Activated CD8-positive, alpha-beta memory T cell treated with anti-CD3 and anti-CD28 coated beads for 1 hour (primary cell): ENCODE results near the gene WFIKKN1.

ENCODE experiments used
- DNase-seq, 2 donors: peaks; one replicate each; pipeline ENCODE4 v3.0.0-alpha.2; 2020; ENCODE audit warnings: low read depth in 1 of 2; ENCODE audit errors: extremely low read depth in 1 of 2

The WFIKKN1 gene, protein sequence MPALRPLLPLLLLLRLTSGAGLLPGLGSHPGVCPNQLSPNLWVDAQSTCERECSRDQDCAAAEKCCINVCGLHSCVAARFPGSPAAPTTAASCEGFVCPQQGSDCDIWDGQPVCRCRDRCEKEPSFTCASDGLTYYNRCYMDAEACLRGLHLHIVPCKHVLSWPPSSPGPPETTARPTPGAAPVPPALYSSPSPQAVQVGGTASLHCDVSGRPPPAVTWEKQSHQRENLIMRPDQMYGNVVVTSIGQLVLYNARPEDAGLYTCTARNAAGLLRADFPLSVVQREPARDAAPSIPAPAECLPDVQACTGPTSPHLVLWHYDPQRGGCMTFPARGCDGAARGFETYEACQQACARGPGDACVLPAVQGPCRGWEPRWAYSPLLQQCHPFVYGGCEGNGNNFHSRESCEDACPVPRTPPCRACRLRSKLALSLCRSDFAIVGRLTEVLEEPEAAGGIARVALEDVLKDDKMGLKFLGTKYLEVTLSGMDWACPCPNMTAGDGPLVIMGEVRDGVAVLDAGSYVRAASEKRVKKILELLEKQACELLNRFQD

DNA sequence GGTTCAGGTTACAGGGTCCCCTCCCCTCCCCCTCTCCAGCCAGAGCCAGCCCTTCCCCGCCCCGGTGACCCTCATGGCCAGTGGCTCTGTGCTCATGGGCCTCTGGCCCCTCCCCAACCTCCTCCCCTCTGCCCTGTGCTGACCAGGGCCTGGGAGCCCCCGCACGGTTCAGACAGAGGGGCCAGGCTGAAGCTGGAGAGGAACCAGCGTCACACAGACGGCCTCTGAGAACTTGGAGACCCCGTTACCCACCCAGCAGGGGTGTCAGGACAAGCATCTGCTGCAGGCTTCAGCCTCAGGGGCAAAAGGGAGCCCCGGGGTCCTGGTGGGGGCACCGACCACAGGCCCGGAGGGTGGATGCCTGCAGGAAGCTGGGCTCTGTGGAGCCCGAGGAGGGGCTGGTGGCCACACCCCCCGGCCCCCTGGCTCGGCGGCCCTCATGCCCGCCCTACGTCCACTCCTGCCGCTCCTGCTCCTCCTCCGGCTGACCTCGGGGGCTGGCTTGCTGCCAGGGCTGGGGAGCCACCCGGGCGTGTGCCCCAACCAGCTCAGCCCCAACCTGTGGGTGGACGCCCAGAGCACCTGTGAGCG is at the start of gene WFIKKN1:
TSS of gene WFIKKN1 (plus strand) at position 171 of the 591 bp plus-strand sequence. CDS start at position 440, 269 bp downstream.
- DNase-seq, result no peak

DNA sequence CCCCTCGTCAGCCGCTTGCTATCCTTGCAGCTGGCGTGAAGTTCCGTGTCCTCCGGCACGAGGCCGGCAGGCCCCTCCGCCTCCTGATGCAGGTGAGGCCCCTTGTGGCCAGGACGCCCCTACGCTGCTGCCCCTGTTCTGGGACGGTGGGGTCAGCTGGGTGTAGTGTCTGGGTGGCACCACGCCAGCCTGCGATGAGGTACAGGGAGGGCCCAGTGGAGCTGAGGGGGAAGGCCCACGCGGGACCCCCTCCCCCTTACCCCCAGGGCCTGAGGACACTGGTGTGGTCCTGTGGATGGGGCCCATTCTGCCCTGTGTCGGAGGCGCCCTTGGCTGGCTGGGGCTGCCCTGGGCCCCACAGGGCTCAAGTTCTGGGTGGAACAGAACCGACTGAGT is 48.6 kb upstream of the WFIKKN1 start:
- DNase-seq, result no peak

DNA sequence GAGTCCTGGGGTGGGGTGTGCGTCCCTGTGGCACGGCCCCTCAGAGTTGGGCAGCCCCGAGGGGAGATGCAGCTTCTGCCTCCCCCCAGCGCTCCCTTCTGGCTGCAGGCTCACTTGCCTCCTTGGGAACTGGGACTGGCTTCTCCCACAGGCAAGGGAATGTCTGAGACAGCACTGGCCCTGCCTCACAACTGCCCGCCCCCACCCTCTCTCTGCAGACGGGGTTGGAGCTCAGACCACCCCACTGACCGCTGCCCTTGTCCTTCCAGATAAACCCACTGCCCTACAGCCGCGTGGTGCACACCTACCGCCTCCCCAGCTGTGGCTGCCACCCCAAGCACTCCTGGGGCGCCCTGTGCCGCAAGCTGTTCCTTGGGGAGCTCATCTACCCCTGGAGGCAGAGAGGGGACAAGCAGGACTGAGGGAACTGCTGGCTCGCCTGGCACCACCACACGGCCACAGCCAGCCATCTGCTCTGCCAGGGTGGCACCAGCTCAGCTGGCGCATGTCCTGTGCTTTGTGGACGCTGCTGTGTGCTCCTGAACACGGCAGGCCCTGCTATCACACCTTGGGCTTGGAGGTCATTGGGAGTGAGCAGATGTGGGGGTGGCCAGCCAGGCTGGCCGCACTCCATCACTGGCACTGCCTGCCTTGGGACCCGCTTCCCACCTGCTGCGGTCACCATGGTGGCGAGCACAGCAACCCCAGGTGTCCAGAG is 48.0 kb upstream of the WFIKKN1 start:
- DNase-seq, result no peak

DNA sequence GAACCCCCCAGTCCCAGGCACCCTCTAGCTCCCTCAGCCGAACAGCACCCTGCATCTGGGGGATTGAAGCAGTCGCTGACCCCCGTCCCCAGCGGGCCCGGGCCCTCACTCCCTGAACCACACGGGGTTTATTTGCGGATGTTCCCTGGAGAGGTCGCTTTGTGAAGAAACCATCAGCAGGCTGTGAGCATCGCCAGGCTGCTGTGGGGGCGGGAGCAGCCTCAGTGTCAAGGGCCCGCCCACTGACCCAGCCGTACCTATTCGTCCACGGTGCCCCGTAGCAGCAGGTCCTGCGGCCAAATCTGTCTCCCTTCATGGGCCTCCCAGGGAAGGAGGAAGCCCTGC is 47.3 kb upstream of the WFIKKN1 start:
- DNase-seq, result no peak

DNA sequence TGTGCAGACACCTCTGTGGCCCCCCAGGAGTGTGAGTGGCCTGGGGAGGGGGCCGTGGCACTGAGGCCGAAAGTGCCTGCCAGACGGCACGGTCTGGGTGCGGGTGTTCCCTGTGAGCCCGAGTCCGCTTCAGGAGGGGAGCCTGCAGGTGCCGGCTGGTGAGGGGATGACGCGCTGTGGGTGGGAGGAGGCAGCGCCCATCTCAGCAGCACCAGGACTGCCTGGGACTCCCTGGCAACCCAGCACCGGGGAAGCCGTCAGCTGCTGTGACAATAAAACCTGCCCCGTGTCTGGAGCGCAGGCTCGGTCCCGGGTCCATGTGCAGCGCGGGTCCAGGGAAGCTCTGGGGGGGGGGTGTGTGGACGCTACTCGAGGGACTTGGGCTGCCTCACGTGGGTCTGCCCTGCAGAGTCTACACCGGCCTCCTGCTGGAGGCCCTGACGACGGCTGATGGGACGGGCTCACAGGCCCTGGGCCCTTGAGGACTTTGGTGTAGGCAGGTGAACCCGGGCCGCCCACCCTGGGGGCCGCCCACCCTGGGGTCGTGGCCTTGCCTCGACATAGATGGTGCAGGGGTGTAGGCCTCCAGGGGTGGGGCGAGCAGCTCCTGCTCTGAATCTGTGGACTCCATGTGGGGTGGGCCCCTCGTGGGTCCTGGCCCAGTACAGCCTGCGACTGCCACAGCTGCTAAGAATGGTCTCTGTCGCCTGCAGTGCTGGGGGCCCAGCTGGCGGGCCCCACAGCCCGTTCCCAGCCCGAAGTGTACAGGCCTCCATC is 46.8 kb upstream of the WFIKKN1 start:
- no peak for DNase-seq

DNA sequence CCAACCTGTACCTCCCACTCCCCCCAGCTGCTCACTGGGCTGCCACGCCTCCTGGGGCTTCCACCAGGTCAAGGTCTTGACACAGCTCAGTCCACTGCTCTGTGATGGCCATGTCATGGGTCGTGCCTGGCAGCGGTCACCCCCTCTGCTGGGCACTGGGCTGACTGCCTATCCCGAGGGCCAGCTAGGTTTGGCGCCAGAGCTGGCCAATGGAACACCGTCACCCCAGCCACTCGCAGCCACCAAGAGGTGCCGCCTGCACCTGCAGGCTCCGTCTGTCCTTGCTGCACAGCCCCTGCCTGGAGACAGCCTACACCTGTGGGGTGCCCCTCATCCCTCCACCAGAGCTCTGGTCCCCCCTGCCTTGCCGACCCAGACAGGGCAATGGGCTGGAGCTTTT is 45.4 kb upstream of the WFIKKN1 start:
- DNase-seq, result no peak

DNA sequence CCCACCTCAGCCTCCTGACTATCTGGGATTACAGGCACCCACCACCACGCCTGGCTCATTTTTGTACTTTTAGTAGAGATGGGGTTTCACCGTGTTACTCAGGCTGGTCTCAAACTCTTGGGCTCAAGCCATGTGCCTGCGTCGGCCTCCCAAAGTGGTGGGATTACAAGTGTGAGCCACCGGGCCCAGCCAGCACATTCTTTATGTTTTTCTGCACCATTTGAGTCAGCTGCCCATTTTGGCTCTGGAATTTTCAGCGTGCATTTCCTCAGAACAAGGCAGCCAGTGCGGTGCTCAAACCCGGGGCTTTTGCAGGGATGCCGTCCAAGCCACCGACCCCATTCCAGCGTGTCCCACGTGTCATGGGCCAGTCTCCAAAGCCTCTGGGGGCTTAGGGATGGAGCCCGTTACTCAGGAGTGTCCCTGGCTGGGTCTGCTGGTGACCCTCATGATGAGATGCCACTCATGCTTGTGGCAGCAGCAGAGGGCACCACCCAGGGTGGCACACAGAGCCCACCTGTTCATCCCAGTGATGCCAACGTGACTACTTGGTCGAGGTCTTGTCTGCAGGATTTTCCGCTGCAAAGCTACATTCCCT is 44.6 kb upstream of the WFIKKN1 start:
- no peak for DNase-seq

DNA sequence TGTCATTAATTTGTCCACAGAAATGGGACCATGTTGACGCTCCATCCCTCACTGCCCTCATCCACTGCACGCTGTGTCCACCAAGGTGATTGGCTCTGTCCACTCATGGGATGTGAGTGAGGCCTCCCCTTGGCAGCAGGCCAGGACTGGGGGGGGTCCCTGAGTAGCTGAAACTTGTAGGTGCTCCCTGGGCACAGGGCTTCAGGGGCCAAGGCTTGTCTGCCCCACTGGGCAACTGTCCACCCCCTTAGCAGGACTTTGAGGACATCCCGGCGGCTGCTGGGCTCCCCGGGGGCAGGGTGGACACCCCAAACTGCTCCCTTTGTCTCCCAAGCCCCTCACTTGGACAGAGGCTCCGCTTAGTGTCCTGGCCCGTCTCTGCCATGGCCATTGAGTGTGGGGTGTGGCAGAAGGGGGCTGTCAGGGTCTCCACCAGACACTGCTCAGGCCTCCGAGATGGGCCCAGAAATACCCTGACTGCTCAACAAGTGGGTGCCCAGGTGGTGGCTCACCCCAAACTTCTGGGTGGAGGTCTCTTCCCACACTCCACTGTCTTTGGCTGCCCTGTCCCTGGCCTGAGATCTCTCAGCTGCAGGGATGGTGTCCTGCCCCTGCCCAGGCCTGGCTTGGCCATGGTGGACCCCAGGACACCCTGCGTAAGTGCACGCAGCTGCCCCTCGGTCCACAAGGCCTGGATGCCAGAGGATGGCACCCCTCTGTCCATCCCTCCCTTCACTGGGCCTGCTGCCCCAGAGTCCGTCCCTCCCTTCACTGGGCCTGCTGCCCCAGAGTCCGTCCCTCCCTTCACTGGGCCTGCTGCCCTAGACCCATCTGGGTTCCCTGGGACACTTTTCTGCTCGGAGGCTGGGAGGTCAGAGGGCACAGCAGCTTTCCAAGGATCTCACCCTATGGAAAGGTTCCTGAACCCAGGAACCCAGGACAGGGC is 43.9 kb upstream of the WFIKKN1 start:
- no peak for DNase-seq

DNA sequence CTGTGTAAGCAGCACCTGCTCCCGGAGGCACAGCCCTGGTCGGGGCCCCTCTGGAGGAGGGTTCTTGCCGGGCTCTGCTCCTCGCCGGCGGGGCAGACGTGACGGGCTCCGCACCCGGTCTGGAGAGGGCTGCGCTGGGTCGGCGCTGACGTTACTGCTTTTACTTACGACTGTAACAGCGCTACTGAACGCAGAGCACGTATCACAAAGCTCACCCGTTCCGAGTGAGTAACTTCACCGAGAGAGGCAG is 42.2 kb upstream of the WFIKKN1 start:
- DNase-seq, result peak in 1 of 2 donors; percentile 41

DNA sequence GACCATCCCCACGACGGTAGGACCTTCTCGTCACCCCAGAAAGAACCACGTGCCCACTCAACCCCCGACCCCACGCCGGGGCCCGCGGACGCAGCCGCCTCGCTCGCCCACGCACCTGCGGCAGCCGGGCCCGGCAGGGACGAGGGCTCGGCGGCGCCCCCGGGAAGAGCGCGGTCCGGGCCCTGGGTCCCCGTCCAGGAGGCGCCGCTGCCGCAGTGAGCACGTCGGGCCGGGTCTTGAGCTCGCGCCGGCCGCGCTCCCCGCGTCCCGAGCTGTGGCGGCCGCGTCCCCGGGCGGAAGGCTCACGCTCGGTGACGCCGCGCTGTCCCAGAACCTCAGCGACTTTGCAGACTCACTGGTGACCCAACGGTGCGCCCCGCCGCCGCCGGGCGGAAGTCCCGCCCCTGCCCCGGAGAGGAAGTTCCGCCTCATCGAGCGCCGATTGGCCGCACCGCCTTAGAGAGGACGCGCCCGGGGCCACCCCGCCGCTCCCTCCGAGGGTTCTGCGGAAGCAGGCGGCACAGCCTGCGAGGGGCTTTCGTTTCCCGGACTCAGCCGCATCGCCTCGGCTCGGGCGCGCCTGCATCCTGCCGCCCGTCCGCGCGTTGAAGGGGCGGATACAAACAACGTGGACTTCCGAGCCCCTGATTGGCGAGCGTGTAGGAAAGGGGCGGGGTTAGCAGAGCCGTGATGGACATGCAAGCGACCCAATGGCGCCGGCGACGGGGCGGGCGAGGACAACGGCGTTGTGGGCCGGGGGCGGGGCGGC is 41.7 kb upstream of the WFIKKN1 start:
- DNase-seq, result peak; percentile 93 to 98

DNA sequence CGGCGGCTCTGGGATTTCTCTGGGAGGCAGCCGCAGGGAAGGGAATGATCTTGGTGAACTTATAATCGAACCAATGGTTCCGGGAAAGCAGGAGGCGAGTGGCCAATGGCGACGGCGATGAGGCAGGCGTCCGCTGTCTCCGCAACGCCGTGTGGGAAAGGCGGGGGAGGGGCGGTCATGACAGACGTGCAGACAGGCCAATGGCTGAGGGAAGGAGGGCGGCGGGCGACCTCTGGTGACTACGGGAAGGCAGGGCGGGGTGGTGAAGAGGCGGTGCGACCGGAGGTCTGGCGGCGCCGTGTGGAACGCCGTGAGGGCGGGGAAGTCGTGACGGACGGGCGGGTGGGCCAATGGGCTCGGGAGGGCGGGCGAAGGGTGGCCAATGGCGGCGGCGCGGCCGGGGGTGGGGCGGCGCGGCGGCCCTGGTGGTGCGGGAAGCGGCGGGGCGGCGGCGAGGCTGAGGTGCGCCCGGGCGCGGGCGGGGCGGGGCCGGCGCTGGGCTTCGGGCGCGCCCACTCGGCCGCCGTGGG is 41.1 kb upstream of the WFIKKN1 start, which contains the start of gene RAB40C:
TSS of gene RAB40C (plus strand) at position 409 of the 530 bp plus-strand sequence. CDS start 226 bp downstream, outside the sequence.
- peak; percentile 98 to 100 for DNase-seq

DNA sequence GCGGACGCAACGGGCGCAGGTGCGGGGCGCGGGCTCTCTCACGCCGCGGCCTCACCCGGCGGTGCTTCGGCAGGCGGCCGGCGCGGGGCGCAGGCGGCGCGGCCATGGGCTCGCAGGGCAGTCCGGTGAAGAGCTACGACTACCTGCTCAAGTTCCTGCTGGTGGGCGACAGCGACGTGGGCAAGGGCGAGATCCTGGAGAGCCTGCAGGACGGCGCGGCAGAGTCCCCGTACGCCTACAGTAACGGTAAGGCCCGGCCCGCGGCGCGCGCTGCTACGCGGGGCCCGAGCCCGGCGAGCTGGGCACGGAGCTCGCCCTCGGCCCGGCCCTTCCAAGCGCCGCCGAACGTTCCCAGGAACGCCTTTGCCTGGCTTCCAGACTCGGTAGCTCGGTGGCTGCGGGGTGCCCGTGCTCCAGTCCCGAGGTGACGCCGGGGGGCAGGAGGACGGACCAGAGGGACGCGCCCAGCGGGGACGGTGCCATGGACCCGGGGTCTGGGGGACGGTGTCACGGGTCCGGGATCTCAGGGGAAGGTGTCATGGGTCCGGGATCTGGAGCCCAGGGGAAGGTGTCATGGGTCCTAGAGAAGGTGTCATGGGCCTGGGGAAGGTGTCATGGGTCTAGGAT is 40.5 kb upstream of the WFIKKN1 start:
- DNase-seq, result no peak

DNA sequence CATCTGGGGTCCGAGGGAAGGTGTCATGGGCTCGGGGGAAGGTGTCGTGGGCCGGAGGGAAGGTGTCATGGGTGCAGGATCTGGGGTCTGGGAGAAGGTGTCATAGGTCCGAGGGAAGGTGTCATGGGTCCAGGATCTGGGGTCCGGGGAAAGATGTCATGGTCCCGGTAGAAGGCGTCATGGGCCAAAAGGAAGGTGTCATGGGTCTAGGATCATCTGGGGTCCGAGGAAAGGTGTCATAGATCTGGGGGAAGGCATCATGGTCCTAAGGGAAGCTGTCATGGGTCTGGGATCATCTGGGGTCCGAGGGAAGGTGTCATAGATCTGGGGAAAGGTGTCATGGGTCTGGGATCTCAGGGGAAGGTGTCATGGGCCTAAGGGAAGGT is 40.0 kb upstream of the WFIKKN1 start:
- no peak for DNase-seq

DNA sequence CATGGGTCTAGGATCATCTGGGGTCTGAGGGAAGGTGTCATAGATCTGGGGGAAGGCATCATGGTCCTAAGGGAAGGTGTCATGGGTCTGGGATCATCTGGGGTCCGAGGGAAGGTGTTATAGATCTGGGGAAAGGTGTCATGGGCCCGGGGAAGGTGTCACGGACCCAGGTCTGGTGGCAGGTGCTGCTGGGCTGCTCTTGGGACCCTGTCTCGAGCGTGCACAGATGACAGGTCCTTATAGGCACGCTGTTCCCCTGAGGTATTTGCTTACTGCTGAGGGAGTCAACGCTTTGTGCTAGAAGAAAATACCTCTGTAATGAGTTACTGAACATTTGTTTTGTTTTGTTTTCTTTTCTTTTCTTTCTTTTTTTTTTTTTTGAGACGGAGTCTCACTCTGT is 39.6 kb upstream of the WFIKKN1 start:
- DNase-seq, result no peak

DNA sequence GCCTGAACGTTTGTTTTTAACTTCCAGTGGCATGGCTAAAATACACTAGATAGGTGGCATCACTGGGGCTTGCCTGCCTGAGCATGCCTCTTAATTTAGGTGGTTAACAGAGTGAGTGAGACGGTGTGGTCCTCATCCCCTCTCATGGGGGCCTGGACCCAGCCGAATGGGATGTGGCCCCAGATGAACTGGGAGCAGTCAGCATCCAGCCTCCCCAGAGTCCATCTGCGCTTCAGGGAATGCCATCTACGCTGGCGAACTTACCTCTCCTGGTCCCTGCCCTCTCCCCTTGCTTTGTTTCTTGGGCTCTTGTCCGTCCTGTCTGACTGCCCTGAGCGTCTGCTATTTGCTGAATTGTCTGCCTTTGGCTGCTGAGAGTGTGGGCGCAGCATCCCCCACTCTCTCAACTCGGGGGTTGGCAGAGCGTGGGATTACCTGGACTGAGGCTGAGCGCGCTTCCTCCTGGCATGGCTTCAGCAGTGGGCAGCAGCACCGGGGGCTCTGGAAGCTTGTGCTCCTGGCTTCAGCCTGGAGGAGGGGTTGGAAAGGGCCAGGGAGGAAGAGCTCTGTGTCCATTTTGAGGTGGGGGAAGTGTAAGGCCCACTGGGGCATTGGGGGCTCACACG is 38.8 kb upstream of the WFIKKN1 start:
- no peak for DNase-seq

DNA sequence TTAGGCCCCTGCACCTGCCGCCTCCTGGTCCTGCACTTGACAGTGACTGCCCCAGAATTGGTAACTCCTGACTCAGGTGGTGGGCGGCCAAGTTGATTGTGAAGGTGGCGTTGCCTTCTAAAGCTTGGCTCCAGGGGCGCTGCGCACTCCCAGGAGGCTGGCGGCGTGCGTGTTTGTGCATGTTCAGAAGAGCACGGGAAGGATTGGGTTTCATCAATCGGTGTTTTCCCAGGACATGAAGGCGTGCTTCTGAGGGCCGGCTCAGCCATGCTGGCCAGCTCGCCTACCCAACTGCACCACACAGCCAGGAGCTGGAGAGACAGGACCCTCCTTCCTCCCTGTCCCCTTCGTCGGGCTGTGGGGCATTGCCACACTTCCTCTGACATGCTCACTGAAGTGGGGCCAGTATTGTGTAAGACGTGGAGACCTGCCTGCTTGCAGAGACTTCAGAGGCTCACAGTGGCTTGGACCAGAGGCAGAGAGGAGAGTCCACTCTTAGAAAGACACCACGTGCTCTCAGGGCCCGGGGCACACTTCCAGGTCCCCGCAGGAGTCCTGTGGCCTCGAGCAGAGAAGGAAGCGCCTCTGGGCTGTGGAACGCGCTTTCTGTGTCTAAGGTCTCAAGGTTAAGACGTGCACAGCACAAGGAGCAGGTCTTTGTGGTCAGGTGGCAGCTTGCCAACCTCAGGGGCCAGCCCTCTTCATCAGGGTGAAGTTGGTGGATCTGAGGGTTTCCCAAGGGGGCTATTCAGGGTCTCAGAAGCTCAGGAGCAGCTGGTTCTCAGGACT is 38.1 kb upstream of the WFIKKN1 start:
- no peak for DNase-seq

DNA sequence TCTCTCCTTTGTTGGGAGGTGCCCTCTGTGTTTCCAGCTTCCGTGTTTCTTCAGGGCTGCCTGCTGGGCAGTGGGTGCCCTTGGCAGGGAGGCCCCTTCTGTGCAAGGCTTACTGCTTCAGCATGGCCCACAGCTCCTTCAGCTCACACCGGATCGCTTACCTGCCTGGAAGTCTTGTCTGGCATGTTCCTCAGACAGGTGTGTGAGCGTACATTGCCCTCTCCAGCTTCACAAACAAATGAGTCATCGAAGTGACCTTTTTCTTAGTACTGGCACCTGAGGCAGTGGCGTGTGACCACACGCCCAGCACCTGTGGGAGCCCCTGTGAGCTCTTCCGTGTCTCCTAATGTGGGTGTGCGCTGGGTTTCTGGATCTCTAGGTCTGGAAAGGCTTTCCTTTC is 37.4 kb upstream of the WFIKKN1 start:
- DNase-seq, result no peak
